Heart left ventricle (tissue), 16 donors: ENCODE data around the gene SMTNL1. TPM values are rescaled to one million over a fixed set of nuclear protein-coding genes. Genes with fewer than 3 reads are reported as not detected.
A peak's percentile ranks its signal among the peaks of the same experiment; 100 is the strongest.

Experiments
- ATAC-seq, 4 donors: fragments of 200-7000 bp; cut with Tn5 transposase; one replicate each; pipeline ENCODE4 v1.9.1; 2020 to 2022; ENCODE audit warnings: moderate library complexity in 4 of 4, mild to moderate bottlenecking in 3 of 4, moderate number of reproducible peaks in 1 of 4
- DNase-seq, 5 donors: peaks; one replicate each; pipeline ENCODE4 v3.0.0-alpha.2; 2020
- H3K27ac ChIP-seq, 12 donors: fragments of 200-600 bp; sonication (generic) in 4 of 12; one replicate each; pipeline versions ENCODE4 v1.5.0 to v1.8.0; 2016 to 2022; ENCODE audit warnings: mild to moderate bottlenecking in 2 of 12
- H3K27me3 ChIP-seq, 9 donors: fragments of 200-600 bp; sonication (generic) in 2 of 9; one replicate each; pipeline versions ENCODE4 v1.5.1 to v1.8.0; 2016 to 2022; ENCODE audit warnings: mild to moderate bottlenecking in 3 of 9
- H3K36me3 ChIP-seq, 9 donors: fragments of 200-600 bp; sonication (generic) in 2 of 9; one replicate each; pipeline versions ENCODE4 v1.5.0 to v1.8.0; 2018 to 2022; ENCODE audit warnings: mild to moderate bottlenecking in 2 of 9
- H3K4me1 ChIP-seq, 12 donors: fragments of 200-600 bp; sonication (generic) in 4 of 12; one replicate each; pipeline versions ENCODE4 v1.5.0 to v1.8.0; 2016 to 2022; ENCODE audit warnings: mild to moderate bottlenecking in 3 of 12
- H3K4me3 ChIP-seq, 12 donors: fragments of 200-600 bp; sonication (generic) in 4 of 12; one replicate each; pipeline versions ENCODE4 v1.5.0 to v1.8.0; 2017 to 2022; ENCODE audit warnings: mild to moderate bottlenecking in 9 of 12, moderate library complexity in 4 of 12
- H3K9me3 ChIP-seq, 12 donors: fragments of 200-600 bp; sonication (generic) in 4 of 12; one replicate each; pipeline versions ENCODE4 v1.5.0 to v1.8.0; 2016 to 2022; ENCODE audit warnings: mild to moderate bottlenecking in 1 of 12
- POLR2A ChIP-seq, 2 donors: fragments of 450-650 bp; IDR thresholded peaks; one replicate each; pipeline ENCODE4 v1.6.1; 2017; ENCODE audit warnings: antibody characterized with exemption in 2 of 2, mild to moderate bottlenecking in 2 of 2, moderate library complexity in 2 of 2
- WGBS, 4 donors: extraction: QIAGEN DNeasy Blood & Tissue Kit in 2 of 4; methylation state at CpG; one replicate each; pipeline versions ENCODE4 v1.1.5 to v1.1.7; 2013 to 2018; 5-methylcytosine and 5-hydroxymethylcytosine counted together
- intact Hi-C, 10 donors: fragments of 100-400 bp; cut with DNase I; formaldehyde crosslinking; loops; one replicate each; pipeline versions ENCODE4 v1.11.1 to v1.14.2; 2022
- polyA plus RNA-seq, 2 donors: library from polyadenylated mRNA; stranded (reverse); fragments of 200-250 nt; gene quantifications; one replicate each; pipeline ENCODE4 v1.2.3, GENCODE V29; 2013
- total RNA-seq, 9 donors: library from RNA; depleted of rRNA in 2 of 9; stranded (reverse); fragments of >200 nt in 2 of 9; fragmentation: NEBNext Ultra II Directional in 3 of 9; extraction: Animal tissue kit (Norgen Biotek cat#: 25700) in 3 of 9; gene quantifications; one replicate each; pipeline versions ENCODE4 v1.1.0 to v1.2.4, GENCODE V29; 2016 to 2023
- TF ChIP-seq, protein P1 (sequence below), 12 donors: fragments of 200-600 bp; sonication (generic) in 4 of 12; IDR thresholded peaks; one replicate each; pipeline versions ENCODE4 v1.5.0 to v1.8.0; 2018 to 2022; ENCODE audit warnings: antibody characterized with exemption in 12 of 12, mild to moderate bottlenecking in 5 of 12
- donor health status: ischemic (EF 13 %, LVEDD 7.1; RV severe dilation, severe dysfunction).
- donor health status: healthy with polysubstance abuse.
- donor health status: DM: no; HTN: yes; CAD: no.
- donor health status: DM: no; HTN: no; CAD: no.
- donor health status: ischemic (EF 25% LVEDD 6.9; RV normal size, moderate dysfunction).
- donor health status: ischemic (EF 25% LVEDD 5.7; RV mildly dilated, moderate dysfunction).
- donor health status: healthy.
- donor health status: DM: yes; HTN: yes; CAD: no.
- donor health status: ischemic (EF 35%, LVEDD 5.7; RV mildly dilated, moderate dysfunction).
- donor health status: nonischemic (EF 11% LVEDD 7.7; RV severe dilation, severe dysfunction).
- donor health status: DM: yes; HTN: yes; CAD: no.
- donor health status: PGD.
- donor health status: ischemic (EF 29% LVEDD 5.4; RV normal size, mild dysfunction).
- donor health status: nonischemic (EF 23%, LVEDD 6.1; RV moderate dilation, normal function).

Gene SMTNL1
- total and polyA plus RNA-seq, 11 donors: not detected

GRCh38 chr11:57545883-57546282 lies 8.5 kb downstream of the SMTNL1 start:
- Histone ChIP-seq H3K4me1 (peaks cover 0 to 11% (median 0%) of the 10 kb centered on the region in 12 donors), H3K27ac (no peak overlapping the region), H3K9me3 (no peaks in the 10 kb centered on the region), H3K27me3 (no peaks in the 10 kb centered on the region), H3K36me3 (peaks cover 0 to 53% (median 18%) of the 10 kb centered on the region in 9 donors), H3K4me3 (no peak overlapping the region)
- no peak for ATAC-seq
- no peak for TF ChIP-seq POLR2A (IDR thresholded peaks at IDR 0.05)
- TF ChIP-seq, protein P1, sequence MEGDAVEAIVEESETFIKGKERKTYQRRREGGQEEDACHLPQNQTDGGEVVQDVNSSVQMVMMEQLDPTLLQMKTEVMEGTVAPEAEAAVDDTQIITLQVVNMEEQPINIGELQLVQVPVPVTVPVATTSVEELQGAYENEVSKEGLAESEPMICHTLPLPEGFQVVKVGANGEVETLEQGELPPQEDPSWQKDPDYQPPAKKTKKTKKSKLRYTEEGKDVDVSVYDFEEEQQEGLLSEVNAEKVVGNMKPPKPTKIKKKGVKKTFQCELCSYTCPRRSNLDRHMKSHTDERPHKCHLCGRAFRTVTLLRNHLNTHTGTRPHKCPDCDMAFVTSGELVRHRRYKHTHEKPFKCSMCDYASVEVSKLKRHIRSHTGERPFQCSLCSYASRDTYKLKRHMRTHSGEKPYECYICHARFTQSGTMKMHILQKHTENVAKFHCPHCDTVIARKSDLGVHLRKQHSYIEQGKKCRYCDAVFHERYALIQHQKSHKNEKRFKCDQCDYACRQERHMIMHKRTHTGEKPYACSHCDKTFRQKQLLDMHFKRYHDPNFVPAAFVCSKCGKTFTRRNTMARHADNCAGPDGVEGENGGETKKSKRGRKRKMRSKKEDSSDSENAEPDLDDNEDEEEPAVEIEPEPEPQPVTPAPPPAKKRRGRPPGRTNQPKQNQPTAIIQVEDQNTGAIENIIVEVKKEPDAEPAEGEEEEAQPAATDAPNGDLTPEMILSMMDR (IDR thresholded peaks at IDR 0.05): no peak
- 91 to 98% (median 94%) methylated on average over 10 to 13 of the region's 13 CpGs for WGBS, 4 donors
- intact Hi-C loops: loop anchor here in 1 of 10 donors (10.0 kb wide), 1 partner anchor 269 kb away; no protein-coding TSS in a partner anchor
- no peak for DNase-seq

DNA sequence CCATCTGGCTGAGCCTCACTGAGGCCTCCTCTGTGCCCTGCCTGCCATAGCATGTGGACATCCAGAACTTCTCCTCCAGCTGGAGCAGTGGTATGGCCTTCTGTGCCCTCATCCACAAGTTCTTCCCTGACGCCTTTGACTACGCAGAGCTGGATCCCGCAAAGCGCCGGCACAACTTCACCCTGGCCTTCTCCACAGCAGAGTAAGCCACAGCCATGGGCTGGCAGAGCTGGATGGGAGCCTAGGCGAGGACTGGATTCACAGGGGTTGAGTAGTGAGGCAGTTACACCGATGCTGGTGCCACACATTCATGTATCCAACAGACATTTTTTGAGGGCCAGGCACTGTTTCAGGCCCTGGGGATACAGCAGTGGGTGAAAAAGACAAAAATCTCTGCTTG lies 9.1 kb downstream of the SMTNL1 start:
- ATAC-seq (no peak), DNase-seq (no peak)
- no peak for TF ChIP-seq POLR2A (IDR thresholded peaks at IDR 0.05)
- TF ChIP-seq, protein P1 (IDR thresholded peaks at IDR 0.05): no peak
- H3K27me3 ChIP-seq: no peaks in the 10 kb centered on the region
- H3K27ac ChIP-seq: no peak overlapping the region
- intact Hi-C loops: loop anchor here in 1 of 10 donors (10.0 kb wide), 1 partner anchor 268 kb away; no protein-coding TSS in a partner anchor
- peaks cover 0 to 59% (median 23%) of the 10 kb centered on the region in 9 donors for H3K36me3 ChIP-seq
- H3K4me3 ChIP-seq: no peak overlapping the region
- no peaks in the 10 kb centered on the region for H3K9me3 ChIP-seq
- 95 to 98% (median 97%) methylated on average over 7 of the region's 7 CpGs for WGBS, 4 donors
- H3K4me1 ChIP-seq: peaks cover 0 to 11% (median 0%) of the 10 kb centered on the region in 12 donors

- Histone ChIP-seq H3K27ac (no peak overlapping the region), H3K36me3 (peaks cover 0 to 64% (median 29%) of the 10 kb centered on the region in 9 donors), H3K27me3 (no peaks in the 10 kb centered on the region), H3K4me1 (peaks cover 0 to 11% (median 0%) of the 10 kb centered on the region in 12 donors), H3K4me3 (no peak overlapping the region), H3K9me3 (no peaks in the 10 kb centered on the region)
- ATAC-seq (no peak), DNase-seq (no peak)
- WGBS, 4 donors: 61 to 64% (median 63%) methylated on average over 5 of the region's 5 CpGs
- intact Hi-C loops: loop anchor here in 1 of 10 donors (10.0 kb wide), 1 partner anchor 268 kb away; no protein-coding TSS in a partner anchor
- TF ChIP-seq, protein P1 (IDR thresholded peaks at IDR 0.05): no peak
- no peak for TF ChIP-seq POLR2A (IDR thresholded peaks at IDR 0.05)
Observed at GRCh38 chr11:57546869-57547475, 9.6 kb downstream of the SMTNL1 start.

DNA sequence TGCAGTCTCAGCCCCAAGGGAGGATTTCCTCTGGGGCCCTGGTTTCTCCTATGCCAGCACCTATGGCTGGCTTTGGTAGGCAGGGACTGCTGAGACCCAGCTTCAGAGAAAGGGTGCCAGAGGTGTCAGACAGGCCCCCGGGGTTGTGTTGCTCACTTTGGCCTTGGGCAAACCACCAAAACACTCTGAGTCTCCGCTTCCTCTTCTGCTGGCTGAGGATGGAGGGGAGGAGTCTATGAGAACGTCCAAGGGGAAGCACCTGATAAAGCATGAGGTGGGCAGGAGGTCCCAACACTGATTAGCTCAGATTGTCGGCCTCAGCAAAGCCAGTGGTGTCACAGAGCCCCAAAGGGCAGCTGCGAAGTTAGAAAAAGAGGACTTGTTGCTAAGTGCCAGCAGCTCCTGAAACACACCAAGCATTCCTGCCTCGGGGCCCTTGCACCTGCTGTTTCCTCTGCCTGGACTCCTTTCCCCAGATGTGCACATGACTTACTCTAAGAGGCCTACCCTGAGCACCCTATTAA lies 10.5 kb downstream of the SMTNL1 start:
- Histone ChIP-seq H3K36me3 (peaks cover 0 to 74% (median 38%) of the 10 kb centered on the region in 9 donors), H3K4me1 (peaks cover 0 to 11% (median 0%) of the 10 kb centered on the region in 12 donors), H3K4me3 (no peak overlapping the region), H3K27ac (no peak overlapping the region), H3K9me3 (no peaks in the 10 kb centered on the region), H3K27me3 (no peaks in the 10 kb centered on the region)
- TF ChIP-seq, protein P1 (IDR thresholded peaks at IDR 0.05): no peak
- TF ChIP-seq POLR2A (IDR thresholded peaks at IDR 0.05): no peak
- peak in 1 of 4 donors; percentile 36 for ATAC-seq
- intact Hi-C loops: loop anchor here in 1 of 10 donors (10.0 kb wide), 1 partner anchor 267 kb away; no protein-coding TSS in a partner anchor
- DNase-seq: no peak
- 40 to 44% (median 43%) methylated on average over 6 of the region's 6 CpGs for WGBS, 4 donors
